Ishikawa (cell line): Measurements from ENCODE around the gene NPIPA5.

Experiments
- CEBPB ChIP-seq: IDR thresholded peaks from 2 replicates; pipeline ENCODE4 v1.6.1; 2012
- CREB1 ChIP-seq: IDR thresholded peaks from 2 replicates; pipeline ENCODE4 v1.6.1; 2012; ENCODE audit warnings: low read depth
- EGR1 ChIP-seq: IDR thresholded peaks from 2 replicates; pipeline ENCODE4 v1.6.1; 2012
- EP300 ChIP-seq: IDR thresholded peaks from 2 replicates; pipeline ENCODE4 v1.6.1; 2012; ENCODE audit warnings: borderline replicate concordance
- FOXM1 ChIP-seq: IDR thresholded peaks from 2 replicates; pipeline ENCODE4 v1.6.1; 2012; ENCODE audit warnings: low read depth, borderline replicate concordance
- NFIC ChIP-seq: IDR thresholded peaks from 2 replicates; pipeline ENCODE4 v1.6.1; 2012
- RAD21 ChIP-seq: IDR thresholded peaks from 2 replicates; pipeline ENCODE4 v1.6.1; 2012; ENCODE audit warnings: low read depth
- TAF1 ChIP-seq: IDR thresholded peaks from 2 replicates; pipeline ENCODE4 v1.6.1; 2012; ENCODE audit warnings: low read depth, mild to moderate bottlenecking
- YY1 ChIP-seq: IDR thresholded peaks from 2 replicates; pipeline ENCODE4 v1.6.1; 2012; ENCODE audit warnings: low read depth
- ZBTB7A ChIP-seq: IDR thresholded peaks from 2 replicates; pipeline ENCODE4 v1.6.1; 2012; ENCODE audit warnings: low read depth

DNA sequence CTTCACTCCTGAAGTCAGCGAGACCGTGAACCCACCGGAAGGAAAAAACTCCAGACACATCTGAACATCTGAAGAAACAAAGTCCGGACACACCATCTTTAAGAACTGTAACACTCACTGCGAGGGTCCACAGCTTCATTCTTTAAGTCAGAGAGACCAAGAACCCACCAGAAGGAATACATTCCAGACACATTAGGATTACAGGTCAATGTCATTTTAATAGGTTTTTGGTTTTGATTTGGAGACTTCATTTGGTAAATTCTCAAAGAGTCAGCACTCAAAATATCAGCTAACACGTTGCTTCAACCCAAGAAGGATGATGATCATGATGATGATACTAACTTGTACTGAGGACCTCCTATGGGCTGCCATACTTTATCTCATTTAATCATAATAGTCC, 48.7 kb upstream of the NPIPA5 start:
- TF ChIP-seq RAD21 (no peak), NFIC (no peak), EGR1 (no peak), TAF1 (no peak), YY1 (no peak), CEBPB (no peak), FOXM1 (no peak), CREB1 (no peak), ZBTB7A (no peak), EP300 (no peak)
